Epithelial cell of esophagus (primary cell): ENCODE measurements around the gene KIF6.

ENCODE experiments used
- DNase-seq: peaks from one replicate; pipeline ENCODE4 v3.0.0; 2010; ENCODE audit warnings: low read depth
- H3K4me3 ChIP-seq: 2 replicates; pipeline ENCODE4 v1.5.1; 2011; ENCODE audit warnings: mild to moderate bottlenecking, low read length, control low read depth
- TF ChIP-seq, protein P1 (sequence below): IDR thresholded peaks from 2 replicates; pipeline ENCODE4 v1.5.1; 2011; ENCODE audit warnings: low read depth, mild to moderate bottlenecking, low read length, control low read depth, inconsistent platforms; ENCODE audit not compliant: insufficient read depth; ENCODE audit errors: missing control alignments

KIF6 gene

GRCh38 chr6:39378175-39378959, 346.8 kb downstream of the KIF6 start:
- TF ChIP-seq, protein P1, sequence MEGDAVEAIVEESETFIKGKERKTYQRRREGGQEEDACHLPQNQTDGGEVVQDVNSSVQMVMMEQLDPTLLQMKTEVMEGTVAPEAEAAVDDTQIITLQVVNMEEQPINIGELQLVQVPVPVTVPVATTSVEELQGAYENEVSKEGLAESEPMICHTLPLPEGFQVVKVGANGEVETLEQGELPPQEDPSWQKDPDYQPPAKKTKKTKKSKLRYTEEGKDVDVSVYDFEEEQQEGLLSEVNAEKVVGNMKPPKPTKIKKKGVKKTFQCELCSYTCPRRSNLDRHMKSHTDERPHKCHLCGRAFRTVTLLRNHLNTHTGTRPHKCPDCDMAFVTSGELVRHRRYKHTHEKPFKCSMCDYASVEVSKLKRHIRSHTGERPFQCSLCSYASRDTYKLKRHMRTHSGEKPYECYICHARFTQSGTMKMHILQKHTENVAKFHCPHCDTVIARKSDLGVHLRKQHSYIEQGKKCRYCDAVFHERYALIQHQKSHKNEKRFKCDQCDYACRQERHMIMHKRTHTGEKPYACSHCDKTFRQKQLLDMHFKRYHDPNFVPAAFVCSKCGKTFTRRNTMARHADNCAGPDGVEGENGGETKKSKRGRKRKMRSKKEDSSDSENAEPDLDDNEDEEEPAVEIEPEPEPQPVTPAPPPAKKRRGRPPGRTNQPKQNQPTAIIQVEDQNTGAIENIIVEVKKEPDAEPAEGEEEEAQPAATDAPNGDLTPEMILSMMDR, result no peak
- no peak overlapping the region for H3K4me3 ChIP-seq
- DNase-seq, result no peak

GRCh38 chr6:39377539-39377950, 347.7 kb downstream of the KIF6 start:
- H3K4me3 ChIP-seq, result no peak overlapping the region
- TF ChIP-seq, protein P1, result peak; percentile 82
- peak; percentile 63 for DNase-seq

- no peak overlapping the region for H3K4me3 ChIP-seq
- no peak for DNase-seq
- TF ChIP-seq, protein P1, result no peak
Observed at GRCh38 chr6:39375405-39375804, 349.8 kb downstream of the KIF6 start.

- H3K4me3 ChIP-seq, result no peak overlapping the region
- DNase-seq, result no peak
- TF ChIP-seq, protein P1, result no peak
Observed at GRCh38 chr6:39370390-39370789, 354.8 kb downstream of the KIF6 start.

DNA sequence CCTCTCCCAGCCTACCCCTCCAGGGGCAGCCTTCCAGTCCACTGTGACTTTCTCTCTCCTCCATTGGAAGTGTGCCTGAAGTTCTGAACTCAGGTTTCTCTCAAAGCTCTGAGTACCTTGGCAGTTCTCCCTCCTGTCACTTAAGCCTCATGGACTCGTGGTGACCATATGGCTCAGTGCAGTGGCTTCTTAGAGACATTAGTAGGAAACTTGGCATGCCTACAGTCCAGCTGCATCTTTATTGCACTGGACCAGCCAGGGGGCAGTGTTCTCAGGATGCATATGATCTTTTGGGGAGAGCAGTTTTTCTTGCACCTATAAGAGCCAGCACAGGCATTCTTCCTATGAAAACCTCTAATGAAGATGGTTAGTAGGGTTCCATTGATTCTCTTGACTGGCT, 355.2 kb downstream of the KIF6 start:
- no peak overlapping the region for H3K4me3 ChIP-seq
- no peak for DNase-seq
- TF ChIP-seq, protein P1, result no peak

GRCh38 chr6:39367700-39368099, 357.5 kb downstream of the KIF6 start:
- TF ChIP-seq, protein P1, result no peak
- DNase-seq, result no peak
- no peak overlapping the region for H3K4me3 ChIP-seq
